Calu3 (cell line): Measurements from ENCODE around the gene LMTK3. TPM values are rescaled to one million over a fixed set of nuclear protein-coding genes. Genes with fewer than 3 reads are reported as not detected.
"Not testable (repeated sequence)": the region's sequence is repeated elsewhere in the genome, so short reads cannot be mapped to it uniquely, and the experiment has no call there.

Experiments
- BruUV-seq: library from RNA; stranded (reverse); fragments of 400-500 nt; replicated peaks from 2 replicates; lab custom pipeline; 2021; lab: Mats Ljungman, UMichigan
- CTCF ChIA-PET: fragments of 300-600 bp; sonication (Branson Sonifier 250); formaldehyde crosslinking; loops from one replicate; lab custom pipeline; 2022; ENCODE audit warnings: antibody characterized with exemption; lab: Charles Lee
- DNase-seq: peaks from one replicate; pipeline ENCODE4 v3.0.0; 2022
- H3K27ac Mint-ChIP-seq: one replicate; pipeline ENCODE4 v1.8.0; 2022; ENCODE audit warnings: mixed read lengths; ENCODE audit not compliant: unreplicated experiment
- H3K27me3 Mint-ChIP-seq: one replicate; pipeline ENCODE4 v1.8.0; 2022; ENCODE audit warnings: mixed read lengths; ENCODE audit not compliant: unreplicated experiment
- H3K36me3 Mint-ChIP-seq: one replicate; pipeline ENCODE4 v1.8.0; 2022; ENCODE audit warnings: mild to moderate bottlenecking, moderate library complexity, mixed read lengths; ENCODE audit not compliant: insufficient read depth, unreplicated experiment
- H3K4me1 Mint-ChIP-seq: one replicate; pipeline ENCODE4 v1.8.0; 2022; ENCODE audit warnings: mild to moderate bottlenecking, low read depth, mixed read lengths; ENCODE audit not compliant: unreplicated experiment
- H3K4me3 Mint-ChIP-seq: one replicate; pipeline ENCODE4 v1.8.0; 2022; ENCODE audit warnings: mild to moderate bottlenecking, low read depth, moderate library complexity, mixed read lengths; ENCODE audit not compliant: unreplicated experiment
- H3K9me3 Mint-ChIP-seq: one replicate; pipeline ENCODE4 v1.8.0; 2022; ENCODE audit warnings: low read depth, mixed read lengths; ENCODE audit not compliant: unreplicated experiment
- intact Hi-C: fragments of 100-400 bp; cut with micrococcal nuclease; formaldehyde crosslinking; loops from one replicate; pipeline ENCODE4 v1.10.0; 2022; ENCODE audit not compliant: unreplicated experiment
- total RNA-seq: library from RNA; stranded (reverse); gene quantifications from 2 replicates; pipeline ENCODE4 v1.2.3, GENCODE V29; 2022
- TF ChIP-seq, protein P1 (sequence below): fragments of 200-600 bp; IDR thresholded peaks from one replicate; pipeline ENCODE4 v1.8.0; 2022; ENCODE audit warnings: antibody characterized with exemption; ENCODE audit not compliant: unreplicated experiment

The LMTK3 gene
- total RNA-seq, 1 experiment from 2014 or later = 1.0 TPM

DNA sequence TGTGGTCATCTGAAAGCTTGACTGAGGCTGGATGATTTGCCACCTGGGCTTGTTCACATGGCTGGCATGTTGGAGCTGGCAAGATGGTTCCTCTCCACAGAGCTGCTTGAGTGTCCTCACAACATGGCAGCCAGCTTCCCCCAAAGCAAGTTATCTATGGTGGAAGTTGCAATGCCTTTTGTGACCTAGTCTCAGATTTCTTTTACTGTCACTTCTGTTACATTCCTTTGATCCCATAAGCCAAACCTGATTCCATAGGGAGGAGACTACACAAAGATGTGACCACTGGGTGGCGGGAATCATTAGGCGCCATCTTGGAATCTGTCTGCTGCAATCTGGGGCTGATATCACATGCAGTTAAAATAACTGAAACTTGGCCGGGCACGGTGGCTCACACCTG is 17.5 kb upstream of the LMTK3 start:
- no peak overlapping the region for H3K4me3 Mint-ChIP-seq
- H3K9me3 Mint-ChIP-seq = peaks cover 2% of the 10 kb centered on the region
- no peak for DNase-seq
- TF ChIP-seq, protein P1, sequence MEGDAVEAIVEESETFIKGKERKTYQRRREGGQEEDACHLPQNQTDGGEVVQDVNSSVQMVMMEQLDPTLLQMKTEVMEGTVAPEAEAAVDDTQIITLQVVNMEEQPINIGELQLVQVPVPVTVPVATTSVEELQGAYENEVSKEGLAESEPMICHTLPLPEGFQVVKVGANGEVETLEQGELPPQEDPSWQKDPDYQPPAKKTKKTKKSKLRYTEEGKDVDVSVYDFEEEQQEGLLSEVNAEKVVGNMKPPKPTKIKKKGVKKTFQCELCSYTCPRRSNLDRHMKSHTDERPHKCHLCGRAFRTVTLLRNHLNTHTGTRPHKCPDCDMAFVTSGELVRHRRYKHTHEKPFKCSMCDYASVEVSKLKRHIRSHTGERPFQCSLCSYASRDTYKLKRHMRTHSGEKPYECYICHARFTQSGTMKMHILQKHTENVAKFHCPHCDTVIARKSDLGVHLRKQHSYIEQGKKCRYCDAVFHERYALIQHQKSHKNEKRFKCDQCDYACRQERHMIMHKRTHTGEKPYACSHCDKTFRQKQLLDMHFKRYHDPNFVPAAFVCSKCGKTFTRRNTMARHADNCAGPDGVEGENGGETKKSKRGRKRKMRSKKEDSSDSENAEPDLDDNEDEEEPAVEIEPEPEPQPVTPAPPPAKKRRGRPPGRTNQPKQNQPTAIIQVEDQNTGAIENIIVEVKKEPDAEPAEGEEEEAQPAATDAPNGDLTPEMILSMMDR = no peak
- no peaks in the 10 kb centered on the region for H3K36me3 Mint-ChIP-seq
- H3K27ac Mint-ChIP-seq = no peak overlapping the region
- no TSS peak for BruUV-seq
- intact Hi-C loops = no loop called here
- CTCF ChIA-PET = no interaction called here
- no peaks in the 10 kb centered on the region for H3K4me1 Mint-ChIP-seq
- peaks cover 29% of the 10 kb centered on the region for H3K27me3 Mint-ChIP-seq

DNA sequence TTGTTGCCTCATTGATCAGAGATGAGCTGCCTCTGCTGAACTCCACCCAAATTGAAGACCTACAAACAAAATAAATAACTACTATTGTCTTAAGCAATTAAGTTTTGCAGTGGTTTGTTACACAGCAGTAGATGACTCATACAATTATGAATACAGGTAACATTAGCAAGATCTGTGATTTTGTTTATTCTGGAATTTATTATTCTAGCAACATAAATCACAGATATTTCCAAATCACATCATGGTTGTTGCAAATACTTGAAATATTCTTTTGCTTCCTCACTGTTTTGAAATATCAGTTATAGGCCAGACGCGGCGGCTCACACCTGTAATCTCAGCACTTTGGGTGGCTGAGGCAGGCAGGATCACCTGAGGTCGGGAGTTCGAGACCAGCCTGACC is 13.1 kb upstream of the LMTK3 start:
- Mint-ChIP-seq H3K27ac (no peak overlapping the region), H3K36me3 (no peaks in the 10 kb centered on the region), H3K4me3 (no peak overlapping the region), H3K9me3 (peaks cover 4% of the 10 kb centered on the region), H3K4me1 (no peaks in the 10 kb centered on the region), H3K27me3 (no peaks in the 10 kb centered on the region)
- BruUV-seq = no TSS peak
- TF ChIP-seq, protein P1 = no peak
- CTCF ChIA-PET = no interaction called here
- DNase-seq = no peak
- intact Hi-C loops = no loop called here

- Mint-ChIP-seq H3K4me1 (no peaks in the 10 kb centered on the region), H3K36me3 (no peaks in the 10 kb centered on the region), H3K27me3 (no peaks in the 10 kb centered on the region), H3K4me3 (no peak overlapping the region), H3K27ac (no peak overlapping the region), H3K9me3 (peaks cover 4% of the 10 kb centered on the region)
- intact Hi-C loops = no loop called here
- CTCF ChIA-PET = no interaction called here
- no peak for DNase-seq
- TF ChIP-seq, protein P1 = no peak
- no TSS peak for BruUV-seq
Observed at GRCh38 chr19:48524221-48524620, 12.6 kb upstream of the LMTK3 start.

DNA sequence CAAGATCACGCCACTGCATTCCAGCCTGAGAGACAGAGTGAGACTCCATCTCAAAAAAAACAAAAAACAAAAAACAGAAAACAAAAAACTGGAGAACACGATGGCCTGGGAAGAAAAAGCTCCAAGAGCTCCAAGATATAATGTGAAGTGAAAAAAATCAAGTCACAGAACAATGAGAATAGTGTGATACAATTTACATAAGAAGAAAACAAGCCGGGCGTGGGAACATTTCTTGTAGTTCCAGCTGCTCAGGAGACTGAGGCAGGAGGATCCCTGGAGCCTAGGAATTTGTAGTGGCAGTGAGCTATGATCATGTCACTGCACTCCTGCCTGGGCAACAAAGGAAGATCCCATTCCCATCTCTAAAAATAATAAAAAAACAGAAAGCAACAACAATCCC is 8.5 kb upstream of the LMTK3 start:
- H3K27me3 Mint-ChIP-seq = no peaks in the 10 kb centered on the region
- CTCF ChIA-PET = interaction anchor here (0.6 to 0.9 kb wide), 2 partner anchors 26 to 406 kb away, joined by 3 read pairs; no protein-coding TSS in a partner anchor
- peaks cover 8% of the 10 kb centered on the region for H3K4me1 Mint-ChIP-seq
- intact Hi-C loops = no loop called here
- TF ChIP-seq, protein P1 = no peak
- H3K27ac Mint-ChIP-seq = no peak overlapping the region
- H3K4me3 Mint-ChIP-seq = no peak overlapping the region
- peaks cover 4% of the 10 kb centered on the region for H3K9me3 Mint-ChIP-seq
- no TSS peak for BruUV-seq
- H3K36me3 Mint-ChIP-seq = peaks cover 4% of the 10 kb centered on the region
- no peak for DNase-seq

GRCh38 chr19:48519426-48519825 is 7.8 kb upstream of the LMTK3 start:
- H3K27ac Mint-ChIP-seq, H3K4me1 Mint-ChIP-seq, BruUV-seq, DNase-seq, H3K36me3 Mint-ChIP-seq, intact Hi-C loops, H3K4me3 Mint-ChIP-seq, H3K27me3 Mint-ChIP-seq, H3K9me3 Mint-ChIP-seq: not testable (repeated sequence)
- CTCF ChIA-PET = interaction anchor here (0.6 kb wide), 1 partner anchor 407 kb away, joined by 3 read pairs; no protein-coding TSS in a partner anchor
